MM.1S (cell line): ENCODE measurements around the gene MPDZ.

Source experiments
- DNase-seq: peaks from one replicate; pipeline ENCODE4 v3.0.0-alpha.2; 2015
- H2AFZ ChIP-seq: fragments of 300-600 bp; sonication (generic); 2 replicates; pipeline ENCODE4 v1.6.0; 2016; ENCODE audit warnings: antibody characterized with exemption, low read length
- H3F3A ChIP-seq: fragments of 300-600 bp; sonication (generic); 2 replicates; pipeline ENCODE4 v1.6.1; 2016; ENCODE audit warnings: mild to moderate bottlenecking, antibody characterized with exemption, low read length, moderate library complexity, mixed read lengths; ENCODE audit not compliant: insufficient read depth
- H3K27ac ChIP-seq: fragments of 300-600 bp; sonication (generic); 2 replicates; pipeline ENCODE4 v1.5.1; 2016; ENCODE audit warnings: mild to moderate bottlenecking, low read length
- H3K27me3 ChIP-seq: fragments of 300-600 bp; sonication (generic); replicated peaks from 2 replicates; pipeline ENCODE4 v1.6.0; 2016; ENCODE audit warnings: low read length; ENCODE audit not compliant: insufficient read depth
- H3K36me3 ChIP-seq: fragments of 300-600 bp; sonication (generic); replicated peaks from 2 replicates; pipeline ENCODE4 v1.6.1; 2016; ENCODE audit warnings: mild to moderate bottlenecking, low read length, mixed read lengths; ENCODE audit not compliant: insufficient read depth
- H3K4me1 ChIP-seq: fragments of 300-600 bp; sonication (generic); 2 replicates; pipeline ENCODE4 v1.6.1; 2016; ENCODE audit warnings: low read length, mixed read lengths
- H3K4me2 ChIP-seq: fragments of 300-600 bp; sonication (generic); 2 replicates; pipeline ENCODE4 v1.6.0; 2016; ENCODE audit warnings: low read depth, low read length
- H3K4me3 ChIP-seq: fragments of 300-600 bp; sonication (generic); 2 replicates; pipeline ENCODE4 v1.5.1; 2016; ENCODE audit warnings: low read length, mixed read lengths
- H3K79me2 ChIP-seq: fragments of 300-600 bp; sonication (generic); 2 replicates; pipeline ENCODE4 v1.6.1; 2016; ENCODE audit warnings: mixed run types, low read length, mixed read lengths
- H3K9ac ChIP-seq: fragments of 300-600 bp; sonication (generic); 2 replicates; pipeline ENCODE4 v1.6.1; 2016; ENCODE audit warnings: low read length, mixed read lengths
- H3K9me2 ChIP-seq: fragments of 300-600 bp; sonication (generic); replicated peaks from 2 replicates; pipeline ENCODE4 v1.6.1; 2016; ENCODE audit warnings: mild to moderate bottlenecking, low read length, mixed read lengths; ENCODE audit not compliant: insufficient read depth
- H3K9me3 ChIP-seq: fragments of 300-600 bp; sonication (generic); replicated peaks from 2 replicates; pipeline ENCODE4 v1.6.1; 2016; ENCODE audit warnings: mild to moderate bottlenecking, low read length, mixed read lengths; ENCODE audit not compliant: insufficient read depth
- H4K20me1 ChIP-seq: fragments of 300-600 bp; sonication (generic); 2 replicates; pipeline ENCODE4 v1.6.1; 2016; ENCODE audit warnings: mild to moderate bottlenecking, low read length, moderate library complexity, mixed read lengths; ENCODE audit not compliant: insufficient read depth
- CTCF ChIP-seq: fragments of 300-600 bp; sonication (generic); IDR thresholded peaks from 2 replicates; pipeline ENCODE4 v1.5.1; 2016; ENCODE audit warnings: antibody characterized with exemption, low read length, mixed read lengths
- EZH2 ChIP-seq: fragments of 300-600 bp; sonication (generic); optimal IDR thresholded peaks from 2 replicates; pipeline ENCODE3; 2017; ENCODE audit warnings: low read depth, mild to moderate bottlenecking, antibody characterized with exemption, low read length, mixed read lengths
- EZH2phosphoT487 ChIP-seq: fragments of 300-600 bp; sonication (generic); IDR thresholded peaks from 2 replicates; pipeline ENCODE4 v1.6.1; 2018; ENCODE audit warnings: antibody characterized with exemption, low read length

MPDZ gene

GRCh38 chr9:13095056-13095455, 184.4 kb downstream of the MPDZ start:
- Histone ChIP-seq H3F3A (no peaks in the 10 kb centered on the region), H3K27me3 (no peaks in the 10 kb centered on the region), H3K9ac (no peak overlapping the region), H3K79me2 (no peaks in the 10 kb centered on the region), H3K4me1 (no peaks in the 10 kb centered on the region), H3K4me3 (no peak overlapping the region), H3K9me3 (no peaks in the 10 kb centered on the region), H4K20me1 (no peaks in the 10 kb centered on the region), H2AFZ (no peak overlapping the region), H3K9me2 (no peaks in the 10 kb centered on the region), H3K4me2 (no peak overlapping the region), H3K27ac (no peak overlapping the region), H3K36me3 (no peaks in the 10 kb centered on the region)
- no peak for DNase-seq
- TF ChIP-seq EZH2 (no peak), CTCF (no peak), EZH2phosphoT487 (no peak)

DNA sequence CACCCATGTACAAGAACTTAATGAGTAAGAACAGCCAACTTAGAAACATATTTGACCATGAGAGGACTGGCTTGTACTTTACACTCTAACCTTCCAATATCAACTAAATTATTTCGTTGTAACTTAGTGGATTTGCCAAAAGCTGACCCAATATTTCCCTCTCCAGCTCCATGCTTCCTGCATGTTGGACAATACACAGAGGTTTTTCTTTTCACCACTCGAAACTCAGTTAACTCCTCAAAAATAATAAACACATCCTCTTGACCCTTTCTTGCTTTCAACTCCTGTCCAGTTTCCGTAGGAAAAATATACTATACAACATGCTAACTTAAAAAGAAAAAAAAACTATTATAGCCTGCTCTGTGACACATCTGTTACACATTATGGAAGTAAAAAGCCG, 188.9 kb downstream of the MPDZ start:
- no peaks in the 10 kb centered on the region for H3K9me2 ChIP-seq
- no peak overlapping the region for H2AFZ ChIP-seq
- no peaks in the 10 kb centered on the region for H3K9me3 ChIP-seq
- H3K9ac ChIP-seq, result no peak overlapping the region
- no peak overlapping the region for H3K27ac ChIP-seq
- no peaks in the 10 kb centered on the region for H3F3A ChIP-seq
- no peaks in the 10 kb centered on the region for H3K79me2 ChIP-seq
- H3K4me3 ChIP-seq, result no peak overlapping the region
- H4K20me1 ChIP-seq, result no peaks in the 10 kb centered on the region
- DNase-seq, result no peak
- H3K4me1 ChIP-seq, result no peaks in the 10 kb centered on the region
- no peak overlapping the region for H3K4me2 ChIP-seq
- no peaks in the 10 kb centered on the region for H3K36me3 ChIP-seq
- no peaks in the 10 kb centered on the region for H3K27me3 ChIP-seq
- no peak for TF ChIP-seq EZH2

GRCh38 chr9:13089666-13090065, 189.8 kb downstream of the MPDZ start:
- no peaks in the 10 kb centered on the region for H4K20me1 ChIP-seq
- H3K27ac ChIP-seq, result no peak overlapping the region
- H3K36me3 ChIP-seq, result no peaks in the 10 kb centered on the region
- no peak overlapping the region for H3K4me3 ChIP-seq
- DNase-seq, result no peak
- H3K9me3 ChIP-seq, result no peaks in the 10 kb centered on the region
- H3K4me1 ChIP-seq, result no peaks in the 10 kb centered on the region
- H3K79me2 ChIP-seq, result no peaks in the 10 kb centered on the region
- H3K9me2 ChIP-seq, result no peaks in the 10 kb centered on the region
- TF ChIP-seq EZH2, result no peak
- TF ChIP-seq CTCF, result no peak
- no peak for TF ChIP-seq EZH2phosphoT487
- no peak overlapping the region for H3K4me2 ChIP-seq
- H3K9ac ChIP-seq, result no peak overlapping the region
- H3K27me3 ChIP-seq, result no peaks in the 10 kb centered on the region
- no peak overlapping the region for H2AFZ ChIP-seq
- no peaks in the 10 kb centered on the region for H3F3A ChIP-seq

- Histone ChIP-seq H3K9me3 (no peaks in the 10 kb centered on the region), H3K4me2 (peak overlapping the region; percentile 34; the same call in 1 of the 2 replicates), H3K36me3 (no peaks in the 10 kb centered on the region), H3K4me1 (no peaks in the 10 kb centered on the region), H3K27ac (no peak overlapping the region), H3K9me2 (no peaks in the 10 kb centered on the region), H3F3A (no peaks in the 10 kb centered on the region), H4K20me1 (no peaks in the 10 kb centered on the region), H2AFZ (no peak overlapping the region), H3K9ac (no peak overlapping the region), H3K79me2 (no peaks in the 10 kb centered on the region), H3K27me3 (no peaks in the 10 kb centered on the region), H3K4me3 (no peak overlapping the region)
- TF ChIP-seq CTCF (peak; percentile 45), EZH2phosphoT487 (no peak), EZH2 (no peak)
- DNase-seq, result no peak
Measured at GRCh38 chr9:13088720-13089427, 190.6 kb downstream of the MPDZ start.
